Stomach (tissue), 9 donors: ENCODE results near the gene LVRN. TPM values are rescaled to one million over a fixed set of nuclear protein-coding genes. Genes with fewer than 3 reads are reported as not detected.

Experiments
- DNase-seq, 2 donors: peaks; one replicate each; pipeline versions ENCODE4 v3.0.0 to v3.0.0-alpha.2; 2013 to 2019
- H3K27ac ChIP-seq, 5 donors: fragments of 200-600 bp in 4 of 5; sonication (generic) in 4 of 5; one replicate each; pipeline ENCODE4 v1.5.1; 2013 to 2019; ENCODE audit warnings: mild to moderate bottlenecking in 1 of 5, moderate library complexity in 1 of 5
- H3K27me3 ChIP-seq, 3 donors: fragments of 200-600 bp; sonication (generic); one replicate each; pipeline ENCODE4 v1.5.1; 2017 to 2019; ENCODE audit warnings: mixed run types in 1 of 3
- H3K36me3 ChIP-seq, 4 donors: fragments of 200-600 bp; sonication (generic); 1 replicate in 3 of 4; 2 replicates in 1 of 4; pipeline ENCODE4 v1.5.1; 2016 to 2019
- H3K4me1 ChIP-seq, 4 donors: fragments of 200-600 bp; sonication (generic); one replicate each; pipeline ENCODE4 v1.5.1; 2016 to 2019
- H3K4me3 ChIP-seq, 4 donors: fragments of 200-600 bp; sonication (generic) in 3 of 4; one replicate each; pipeline ENCODE4 v1.5.1; 2016 to 2019; ENCODE audit warnings: mild to moderate bottlenecking in 1 of 4
- H3K9me3 ChIP-seq, 4 donors: fragments of 200-600 bp; sonication (generic); one replicate each; pipeline ENCODE4 v1.5.1; 2016 to 2019
- EP300 ChIP-seq: sonication (generic); formaldehyde crosslinking; IDR thresholded peaks from one replicate; pipeline ENCODE4 v1.6.1; 2017; ENCODE audit warnings: antibody characterized with exemption
- POLR2A ChIP-seq, 4 donors: fragments of 450-650 bp; IDR thresholded peaks; one replicate each; pipeline ENCODE4 v1.6.1; 2016; ENCODE audit warnings: antibody characterized with exemption in 4 of 4, control low read depth in 2 of 4, mild to moderate bottlenecking in 1 of 4, moderate library complexity in 1 of 4
- POLR2AphosphoS5 ChIP-seq, 3 donors: sonication (generic); formaldehyde crosslinking; IDR thresholded peaks; one replicate each; pipeline ENCODE4 v1.6.1; 2016; ENCODE audit warnings: antibody characterized with exemption in 3 of 3
- WGBS, 5 donors: extraction: QIAGEN DNeasy Blood & Tissue Kit in 3 of 5; methylation state at CpG; one replicate each; pipeline versions ENCODE4 v1.1.5 to v1.1.7; 2013 to 2018; 5-methylcytosine and 5-hydroxymethylcytosine counted together
- intact Hi-C: fragments of 100-400 bp; cut with DNase I; formaldehyde crosslinking; loops from one replicate; pipeline ENCODE4 v1.15.1; 2023; ENCODE audit warnings: low total_unique reads
- polyA plus RNA-seq, 3 donors: library from polyadenylated mRNA; stranded (reverse); fragments of 200-250 nt; gene quantifications; one replicate each; pipeline ENCODE4 v1.2.3, GENCODE V29; 2013
- total RNA-seq, 5 donors: library from RNA; depleted of rRNA; stranded (reverse); fragments of >200 nt; gene quantifications; one replicate each; pipeline versions ENCODE4 v1.1.0 to v1.2.3, GENCODE V29; 2014 to 2016
- TF ChIP-seq, protein P1 (sequence below), 7 experiments: fragments of 450-650 bp in 4 of 7; fragments of 200-600 bp in 3 of 7; sonication (generic) in 3 of 7; IDR thresholded peaks; one replicate each; pipeline ENCODE4 v1.5.1; 2016 to 2019; ENCODE audit warnings: antibody characterized with exemption in 7 of 7, control low read depth in 2 of 7, mild to moderate bottlenecking in 1 of 7
- donor health status: healthy with polysubstance abuse.
- donor health status: Bipolar disorder and iron deficiency.
- donor health status: healthy.

The LVRN gene
- total and polyA plus RNA-seq, 8 donors, result 0.06 to 1.3 (median 0.35) TPM; not detected in 4

- no peak overlapping the region for H3K27ac ChIP-seq
- TF ChIP-seq POLR2AphosphoS5 (IDR thresholded peaks at IDR 0.05), result no peak
- no peak for TF ChIP-seq EP300
- TF ChIP-seq, protein P1, sequence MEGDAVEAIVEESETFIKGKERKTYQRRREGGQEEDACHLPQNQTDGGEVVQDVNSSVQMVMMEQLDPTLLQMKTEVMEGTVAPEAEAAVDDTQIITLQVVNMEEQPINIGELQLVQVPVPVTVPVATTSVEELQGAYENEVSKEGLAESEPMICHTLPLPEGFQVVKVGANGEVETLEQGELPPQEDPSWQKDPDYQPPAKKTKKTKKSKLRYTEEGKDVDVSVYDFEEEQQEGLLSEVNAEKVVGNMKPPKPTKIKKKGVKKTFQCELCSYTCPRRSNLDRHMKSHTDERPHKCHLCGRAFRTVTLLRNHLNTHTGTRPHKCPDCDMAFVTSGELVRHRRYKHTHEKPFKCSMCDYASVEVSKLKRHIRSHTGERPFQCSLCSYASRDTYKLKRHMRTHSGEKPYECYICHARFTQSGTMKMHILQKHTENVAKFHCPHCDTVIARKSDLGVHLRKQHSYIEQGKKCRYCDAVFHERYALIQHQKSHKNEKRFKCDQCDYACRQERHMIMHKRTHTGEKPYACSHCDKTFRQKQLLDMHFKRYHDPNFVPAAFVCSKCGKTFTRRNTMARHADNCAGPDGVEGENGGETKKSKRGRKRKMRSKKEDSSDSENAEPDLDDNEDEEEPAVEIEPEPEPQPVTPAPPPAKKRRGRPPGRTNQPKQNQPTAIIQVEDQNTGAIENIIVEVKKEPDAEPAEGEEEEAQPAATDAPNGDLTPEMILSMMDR (IDR thresholded peaks at IDR 0.05), result no peak
- no peak for TF ChIP-seq POLR2A (IDR thresholded peaks at IDR 0.05)
- 91 to 98% (median 92%) methylated on average over 4 of the region's 4 CpGs for WGBS, 5 donors
- no peaks in the 10 kb centered on the region for H3K9me3 ChIP-seq
- no peaks in the 10 kb centered on the region for H3K27me3 ChIP-seq
- H3K4me1 ChIP-seq, result no peaks in the 10 kb centered on the region
- H3K4me3 ChIP-seq, result no peak overlapping the region
- intact Hi-C loops, result no loop called here
- no peaks in the 10 kb centered on the region for H3K36me3 ChIP-seq
- no peak for DNase-seq
Observed at GRCh38 chr5:115930630-115931337, 31.5 kb upstream of the LVRN start.

DNA sequence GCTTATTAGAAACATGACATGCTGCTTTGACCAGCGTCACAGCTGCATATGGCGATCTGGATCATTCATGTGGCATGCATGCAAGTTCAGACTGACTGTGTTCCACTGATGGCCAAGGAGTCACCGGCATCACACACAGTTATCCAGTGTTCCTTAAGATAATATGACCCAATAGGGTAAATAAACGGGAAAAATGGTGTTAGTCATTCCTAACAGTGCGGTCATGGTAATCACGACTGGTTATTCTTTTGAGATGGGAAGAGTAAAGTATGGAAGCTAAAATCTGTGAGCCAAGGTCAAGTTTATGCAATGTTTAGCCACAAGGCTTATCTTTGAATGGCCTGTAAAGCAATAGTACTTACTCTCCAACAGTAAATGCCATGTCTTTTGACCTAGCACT lies 29.3 kb upstream of the LVRN start:
- H3K27me3 ChIP-seq, result no peaks in the 10 kb centered on the region
- H3K4me1 ChIP-seq, result no peaks in the 10 kb centered on the region
- H3K4me3 ChIP-seq, result no peak overlapping the region
- H3K27ac ChIP-seq, result no peak overlapping the region
- no peak for DNase-seq
- WGBS, 5 donors, result 83 to 90% (median 89%) methylated on average over 6 of the region's 6 CpGs
- intact Hi-C loops, result no loop called here
- no peaks in the 10 kb centered on the region for H3K36me3 ChIP-seq
- H3K9me3 ChIP-seq, result no peaks in the 10 kb centered on the region
- no peak for TF ChIP-seq POLR2AphosphoS5 (IDR thresholded peaks at IDR 0.05)
- TF ChIP-seq EP300, result no peak
- no peak for TF ChIP-seq POLR2A (IDR thresholded peaks at IDR 0.05)
- TF ChIP-seq, protein P1 (IDR thresholded peaks at IDR 0.05), result no peak

- DNase-seq, result no peak
- intact Hi-C loops, result no loop called here
- H3K9me3 ChIP-seq, result no peaks in the 10 kb centered on the region
- H3K27ac ChIP-seq, result no peak overlapping the region
- no peaks in the 10 kb centered on the region for H3K27me3 ChIP-seq
- WGBS, 5 donors, result 85 to 94% (median 92%) methylated on average over 10 of the region's 10 CpGs
- TF ChIP-seq POLR2AphosphoS5 (IDR thresholded peaks at IDR 0.05) (no peak), POLR2A (IDR thresholded peaks at IDR 0.05) (no peak), EP300 (no peak)
- TF ChIP-seq, protein P1 (IDR thresholded peaks at IDR 0.05), result no peak
- no peaks in the 10 kb centered on the region for H3K4me1 ChIP-seq
- no peaks in the 10 kb centered on the region for H3K36me3 ChIP-seq
- no peak overlapping the region for H3K4me3 ChIP-seq
Observed at GRCh38 chr5:115934388-115934974, 27.8 kb upstream of the LVRN start.

DNA sequence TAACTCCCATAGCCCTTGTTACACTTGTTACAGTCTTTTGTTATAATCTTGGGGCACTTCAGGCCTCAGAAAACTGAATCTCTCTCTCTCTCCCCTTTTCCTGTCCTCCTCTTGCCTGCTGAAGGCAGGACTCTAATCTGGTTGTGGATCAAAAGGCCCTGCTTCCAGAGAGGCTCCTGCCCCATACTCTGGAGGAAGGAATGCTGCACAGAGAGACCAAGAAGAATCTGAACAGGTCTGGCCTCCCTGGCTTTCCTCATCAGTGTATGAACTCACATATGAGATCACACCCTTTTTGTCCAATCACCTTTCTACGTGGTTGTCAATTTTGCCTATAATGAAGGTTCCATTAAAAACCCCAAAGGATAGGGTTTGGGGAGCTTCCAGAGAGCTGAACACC lies 26.2 kb upstream of the LVRN start:
- Histone ChIP-seq H3K4me1 (no peaks in the 10 kb centered on the region), H3K4me3 (no peak overlapping the region), H3K9me3 (no peaks in the 10 kb centered on the region), H3K27me3 (no peaks in the 10 kb centered on the region), H3K36me3 (no peaks in the 10 kb centered on the region), H3K27ac (no peak overlapping the region)
- TF ChIP-seq EP300, result no peak
- TF ChIP-seq, protein P1 (IDR thresholded peaks at IDR 0.05), result no peak
- no peak for TF ChIP-seq POLR2A (IDR thresholded peaks at IDR 0.05)
- no peak for TF ChIP-seq POLR2AphosphoS5 (IDR thresholded peaks at IDR 0.05)
- intact Hi-C loops, result no loop called here
- no peak for DNase-seq
- WGBS, 5 donors, result 88 to 93% (median 88%) methylated on average over 1 of the region's 1 CpG
